ENCODE measurements around the gene WDR18. TPM values are rescaled to one million over a fixed set of nuclear protein-coding genes. Genes with fewer than 3 reads are reported as not detected.

WDR18 gene
- total and polyA plus RNA-seq, 2 of the 4 experiments (the other 2 are of a cell fraction): 37.1 to 56.9 TPM

DNA sequence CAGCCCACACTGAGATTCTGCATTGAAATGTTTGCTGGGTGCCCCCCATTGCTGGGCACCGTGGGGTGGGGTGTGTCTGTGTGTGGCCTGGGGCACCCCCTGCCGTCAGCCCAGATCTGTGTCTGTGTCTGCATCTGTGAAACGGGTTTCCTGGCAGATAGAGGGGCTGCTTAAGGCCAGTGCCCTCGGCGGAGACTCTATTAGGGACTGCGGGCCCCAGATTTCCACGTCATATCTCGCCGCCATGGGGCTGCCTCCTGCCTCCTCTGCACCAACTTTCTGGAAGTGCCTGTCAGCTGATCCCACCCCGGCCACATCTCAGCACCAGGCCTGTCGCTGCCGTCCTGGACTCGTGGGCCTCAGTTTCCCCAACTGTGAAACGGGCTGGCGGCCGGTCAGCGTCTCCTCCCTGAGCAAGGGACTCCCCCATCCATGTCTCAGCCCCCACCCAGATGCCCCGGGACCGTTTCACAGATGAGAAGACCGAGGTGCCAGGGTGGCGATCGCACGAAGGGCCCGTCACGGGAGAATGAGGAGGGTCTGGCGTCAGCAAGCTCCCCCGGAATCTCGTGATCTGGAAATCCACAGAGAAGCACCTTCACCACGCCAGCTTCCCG is 36.9 kb upstream of the WDR18 start:
- Histone ChIP-seq H3K9ac (ENCODE audit: low read depth, low read length) (no peak overlapping the region), H3K4me1 (ENCODE audit: control insufficient read depth, insufficient read depth, low read length) (peaks cover 7% of the 10 kb centered on the region), H4K5ac (ENCODE audit: low read depth, low read length) (no peak overlapping the region), H3K4ac (ENCODE audit: low read depth, low read length) (no peak overlapping the region), H3K18ac (ENCODE audit: low read depth, low read length) (no peak overlapping the region), H4K20me1 (ENCODE audit: insufficient read depth, low read length) (peaks cover 66% of the 10 kb centered on the region), H3K9me1 (ENCODE audit: insufficient read depth, low read length) (0 out of 2 replicates have a peak, but pooled peaks cover 2% of the 10 kb centered on the region), H3K4me3 (ENCODE audit: insufficient read depth, low read depth, low read length) (no peak overlapping the region), H4K91ac (ENCODE audit: insufficient read depth, low read depth, low read length) (no peak overlapping the region), H3K9me3 (ENCODE audit: control insufficient read depth, insufficient read depth, low read length) (no peaks in the 10 kb centered on the region), H3K36me3 (ENCODE audit: control insufficient read depth, insufficient read depth, low read length) (peaks cover 33% of the 10 kb centered on the region), H2BK120ac (ENCODE audit: low read depth, low read length) (no peak overlapping the region), H2AK5ac (ENCODE audit: low read depth, low read length) (no peak overlapping the region), H4K8ac (ENCODE audit: low read depth in 2 of 2, low read length in 2 of 2) (no peak overlapping the region), H2BK20ac (ENCODE audit: low read depth, low read length) (no peak overlapping the region), H3K27me3 (ENCODE audit: control insufficient read depth, insufficient read depth, low read length) (no peaks in the 10 kb centered on the region), H2BK5ac (ENCODE audit: low read depth, low read length, poor library complexity, severe bottlenecking) (no peak overlapping the region), H3K27ac (ENCODE audit: insufficient read depth, low read length) (no peak overlapping the region), H2AFZ (replicated peaks; ENCODE audit: low read length, poor library complexity) (no peak overlapping the region), H2BK15ac (ENCODE audit: low read depth, low read length) (no peak overlapping the region), H3K56ac (ENCODE audit: extremely low read depth, insufficient read depth, low read length) (no peak overlapping the region), H2AK9ac (replicated peaks; ENCODE audit: low read depth, low read length, poor library complexity) (no peak overlapping the region), H3K4me2 (ENCODE audit: low read depth, low read length) (no peak overlapping the region), H3K79me1 (ENCODE audit: low read depth in 1 of 2, low read length in 2 of 2) (peaks cover 9 to 67% of the 10 kb centered on the region in 2 experiments), H3K14ac (replicated peaks; ENCODE audit: low read depth, low read length) (no peak overlapping the region), H3K23ac (ENCODE audit: low read depth, low read length) (no peak overlapping the region)
- DNase-seq (no peak), ATAC-seq (ENCODE audit: low read depth) (no peak)
- 94% methylated on average over 17 of the region's 30 CpGs; no CpG with 5 or more reads in 1 of the 2 experiments for WGBS, 2 experiments (ENCODE audit: extremely low coverage in 2 of 2, insufficient read length in 1 of 2)
- CTCF ChIA-PET: no interaction called here
- intact Hi-C loops (cut with micrococcal nuclease) (no loop called here), in situ Hi-C loops (cut with MboI; ENCODE audit: low sequenced_read_pairs) (no loop called here), dilution Hi-C loops (cut with HindIII; ENCODE audit: low sequenced_read_pairs, unreplicated experiment) (no loop called here)
- POLR2A ChIA-PET (ENCODE audit: unreplicated experiment): no interaction called here
- BruUV-seq (replicated peaks): no TSS peak
- TF ChIP-seq MXI1 (IDR thresholded peaks at IDR 0.05; ENCODE audit: borderline replicate concordance, low read depth, low read length) (no peak), CTCF (conservative IDR thresholded peaks at IDR 0.05; ENCODE audit: low read depth, low read length) (no peak), CHD1 (IDR thresholded peaks at IDR 0.05; ENCODE audit: low read depth, low read length) (no peak), NFE2L2 (IDR thresholded peaks at IDR 0.05; ENCODE audit: low read depth, low read length) (no peak), SMC3 (IDR thresholded peaks at IDR 0.05; ENCODE audit: low read depth, low read length) (no peak), MAZ (IDR thresholded peaks at IDR 0.05; ENCODE audit: borderline replicate concordance, low read depth, low read length) (no peak), USF2 (IDR thresholded peaks at IDR 0.05; ENCODE audit: low read depth, low read length) (no peak), BHLHE40 (IDR thresholded peaks at IDR 0.05; ENCODE audit: low read depth, low read length) (no peak), MAFK (IDR thresholded peaks at IDR 0.05; ENCODE audit: low read depth, low read length) (no peak)
- TF ChIP-seq, protein P1, sequence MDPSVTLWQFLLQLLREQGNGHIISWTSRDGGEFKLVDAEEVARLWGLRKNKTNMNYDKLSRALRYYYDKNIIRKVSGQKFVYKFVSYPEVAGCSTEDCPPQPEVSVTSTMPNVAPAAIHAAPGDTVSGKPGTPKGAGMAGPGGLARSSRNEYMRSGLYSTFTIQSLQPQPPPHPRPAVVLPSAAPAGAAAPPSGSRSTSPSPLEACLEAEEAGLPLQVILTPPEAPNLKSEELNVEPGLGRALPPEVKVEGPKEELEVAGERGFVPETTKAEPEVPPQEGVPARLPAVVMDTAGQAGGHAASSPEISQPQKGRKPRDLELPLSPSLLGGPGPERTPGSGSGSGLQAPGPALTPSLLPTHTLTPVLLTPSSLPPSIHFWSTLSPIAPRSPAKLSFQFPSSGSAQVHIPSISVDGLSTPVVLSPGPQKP (IDR thresholded peaks at IDR 0.05; ENCODE audit: borderline replicate concordance, low read depth, low read length): no peak
